Measurements from ENCODE around the gene PPP1R12C.
"Not testable (repeated sequence)": the region's sequence is repeated elsewhere in the genome, so short reads cannot be mapped to it uniquely, and the experiment has no call there.

Gene PPP1R12C

DNA sequence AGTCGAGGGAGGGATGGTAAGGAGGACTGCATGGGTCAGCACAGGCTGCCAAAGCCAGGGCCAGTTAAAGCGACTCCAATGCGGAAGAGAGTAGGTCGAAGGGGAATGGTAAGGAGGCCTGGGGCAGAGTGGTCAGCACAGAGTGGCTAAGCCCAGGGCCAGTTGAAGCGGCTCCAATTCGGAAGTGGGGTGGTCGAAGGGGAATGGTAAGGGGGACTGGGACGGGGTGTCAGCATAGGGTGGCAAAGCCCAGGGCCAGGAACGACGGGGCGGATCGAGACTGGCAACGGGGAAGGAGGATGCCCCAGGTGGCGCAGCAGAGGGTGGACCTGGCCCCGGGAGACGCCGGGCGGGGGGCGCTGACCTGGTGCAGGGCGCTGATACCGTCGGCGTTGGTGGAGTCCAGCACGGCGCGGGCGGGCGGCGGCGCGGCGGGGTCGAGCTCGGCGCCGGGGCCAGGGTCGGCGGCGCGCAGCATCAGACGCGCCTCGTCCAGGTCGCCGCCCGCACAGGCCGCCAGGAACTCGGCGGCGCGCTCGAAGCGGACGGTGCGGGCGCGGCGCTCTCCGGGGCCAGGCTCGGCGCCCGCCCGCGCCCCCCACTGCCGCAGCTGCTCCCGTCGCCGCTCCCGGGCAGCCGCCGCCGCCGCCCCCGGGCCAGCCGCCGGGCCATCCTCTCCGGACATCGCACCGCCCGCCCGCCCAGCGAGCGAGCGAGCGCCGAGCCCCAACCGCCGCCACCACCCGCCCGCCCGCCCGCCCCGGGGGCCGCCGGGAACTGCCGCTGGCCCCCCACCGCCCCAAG, at the start of gene PPP1R12C:
TSS of gene PPP1R12C (minus strand) at position 779 of the 804 bp plus-strand sequence. CDS start at position 685, 94 bp downstream.
- DNase-seq: no peak

DNA sequence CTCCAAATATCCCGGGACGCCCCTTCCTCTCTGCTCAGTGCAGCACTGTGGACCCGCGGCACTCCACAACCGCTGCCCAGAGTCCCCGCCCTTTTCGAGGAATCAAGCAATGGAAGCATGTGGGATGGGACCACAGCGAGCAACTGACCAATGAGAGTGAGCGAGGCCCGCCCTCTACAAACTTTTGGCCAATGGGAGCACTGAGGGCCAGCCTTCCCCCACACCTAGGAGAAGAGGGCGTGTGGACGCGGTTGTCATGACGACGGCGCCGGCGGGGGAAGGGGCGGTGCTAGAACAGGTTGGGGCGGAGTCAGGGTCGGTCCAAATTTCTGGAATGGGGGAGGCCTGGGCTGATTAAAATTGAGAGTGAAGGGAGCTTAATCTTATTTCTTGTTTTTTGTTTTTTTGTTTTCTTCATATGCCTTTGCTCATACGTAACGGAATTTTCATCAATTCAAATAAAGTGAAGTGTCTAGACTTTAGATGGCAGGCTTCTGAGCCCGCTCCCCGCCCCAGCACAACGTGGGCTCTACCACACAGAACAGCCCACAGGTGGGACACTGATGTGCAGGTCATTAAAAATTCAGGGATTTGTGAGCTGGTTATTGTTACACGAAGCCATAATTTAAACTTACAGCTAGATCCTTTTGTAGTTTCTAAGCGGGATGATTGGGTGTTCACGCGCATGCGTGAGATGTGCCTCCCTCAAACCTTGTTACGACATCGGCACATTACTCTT, 49.3 kb upstream of the PPP1R12C start, which contains the start of gene DNAAF3:
TSS of gene DNAAF3 (minus strand) at position 84 of the 739 bp plus-strand sequence. CDS start 200 bp downstream, outside the sequence.
- DNase-seq: peak; percentile 81 to 84

DNA sequence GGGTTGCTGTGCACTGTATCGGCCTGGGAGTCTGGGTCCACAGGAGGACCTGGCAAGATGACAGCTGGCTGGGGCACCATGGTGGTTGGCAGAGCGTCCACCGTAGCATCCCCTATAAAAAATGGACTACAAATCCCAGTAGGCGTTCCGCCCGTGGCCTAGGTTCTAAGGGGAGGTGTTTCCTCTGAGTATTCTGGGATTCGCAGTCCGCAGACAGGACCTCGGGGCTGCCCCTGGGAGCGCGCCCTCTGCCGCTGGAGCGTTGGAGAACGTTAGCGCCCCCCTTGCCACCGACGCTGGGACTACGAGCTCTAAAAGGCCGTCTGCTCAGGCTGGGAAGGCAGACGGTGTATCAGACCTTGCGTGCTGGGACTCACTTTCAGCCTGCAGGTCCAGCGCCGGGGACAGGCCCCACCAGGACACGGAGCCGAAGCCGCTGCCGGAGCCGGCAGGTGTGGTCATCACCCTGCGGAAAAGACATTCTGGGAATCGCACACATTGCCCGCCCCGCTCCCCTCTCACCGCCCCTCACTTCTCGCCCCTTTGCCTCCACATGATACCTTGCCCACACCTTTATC, 48.6 kb upstream of the PPP1R12C start:
- DNase-seq: peak; percentile 61 to 64

DNA sequence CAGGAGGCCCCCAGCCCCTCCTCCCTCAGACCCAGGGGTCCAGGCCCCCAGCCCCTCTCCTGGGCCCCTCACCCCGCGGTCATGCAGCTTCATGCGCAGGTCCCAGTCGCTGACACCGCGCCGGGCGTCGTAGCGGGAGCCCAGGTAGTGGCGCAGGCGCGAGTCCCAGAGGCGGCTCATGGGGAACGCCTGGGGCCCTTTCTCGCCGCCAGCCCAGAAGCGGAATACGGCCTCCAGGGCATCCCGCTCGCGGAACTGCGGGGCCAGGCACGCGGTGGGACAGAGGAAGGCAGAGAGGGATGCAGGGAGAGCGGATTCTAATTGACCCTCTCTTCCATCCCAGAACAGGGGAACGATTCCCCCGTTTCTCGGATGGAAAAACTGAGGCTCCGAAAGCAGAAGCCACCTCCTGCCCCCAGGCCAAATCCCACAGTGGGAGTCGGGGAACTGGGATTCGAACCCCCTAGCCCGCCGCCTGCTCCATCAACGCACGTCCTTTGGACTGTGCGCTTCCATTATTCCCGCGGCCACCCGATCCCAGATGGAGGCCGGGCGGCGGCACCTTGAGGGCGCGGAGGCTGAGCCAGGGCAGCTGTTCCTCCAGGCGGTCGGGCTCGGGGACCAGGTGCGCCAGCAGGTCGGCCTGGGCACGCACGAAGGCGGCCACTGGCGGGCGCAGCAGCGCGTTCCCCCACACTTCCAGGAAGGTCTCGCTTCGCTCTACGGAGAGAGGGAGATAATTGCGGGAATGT, 44.3 kb upstream of the PPP1R12C start:
- no peak for DNase-seq

DNA sequence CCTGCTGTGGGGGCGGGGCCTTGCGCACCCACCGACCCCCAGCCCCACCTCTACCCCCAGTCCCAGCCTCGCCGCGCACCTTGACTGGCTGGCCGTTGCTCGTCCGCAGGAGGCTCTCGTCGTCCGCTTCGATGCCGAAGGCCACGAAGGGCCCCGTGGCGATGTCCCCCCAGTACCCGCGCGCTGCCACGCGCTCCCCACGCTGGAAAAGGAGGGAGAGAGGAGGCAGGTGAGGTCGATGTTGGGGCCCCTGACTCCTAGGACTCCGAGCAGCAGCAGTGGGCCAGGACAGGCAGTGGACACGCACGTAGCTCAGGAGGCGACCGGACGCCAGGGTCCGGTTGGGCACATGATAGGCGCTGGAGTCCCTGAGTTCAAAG, 43.5 kb upstream of the PPP1R12C start:
- no peak for DNase-seq

DNA sequence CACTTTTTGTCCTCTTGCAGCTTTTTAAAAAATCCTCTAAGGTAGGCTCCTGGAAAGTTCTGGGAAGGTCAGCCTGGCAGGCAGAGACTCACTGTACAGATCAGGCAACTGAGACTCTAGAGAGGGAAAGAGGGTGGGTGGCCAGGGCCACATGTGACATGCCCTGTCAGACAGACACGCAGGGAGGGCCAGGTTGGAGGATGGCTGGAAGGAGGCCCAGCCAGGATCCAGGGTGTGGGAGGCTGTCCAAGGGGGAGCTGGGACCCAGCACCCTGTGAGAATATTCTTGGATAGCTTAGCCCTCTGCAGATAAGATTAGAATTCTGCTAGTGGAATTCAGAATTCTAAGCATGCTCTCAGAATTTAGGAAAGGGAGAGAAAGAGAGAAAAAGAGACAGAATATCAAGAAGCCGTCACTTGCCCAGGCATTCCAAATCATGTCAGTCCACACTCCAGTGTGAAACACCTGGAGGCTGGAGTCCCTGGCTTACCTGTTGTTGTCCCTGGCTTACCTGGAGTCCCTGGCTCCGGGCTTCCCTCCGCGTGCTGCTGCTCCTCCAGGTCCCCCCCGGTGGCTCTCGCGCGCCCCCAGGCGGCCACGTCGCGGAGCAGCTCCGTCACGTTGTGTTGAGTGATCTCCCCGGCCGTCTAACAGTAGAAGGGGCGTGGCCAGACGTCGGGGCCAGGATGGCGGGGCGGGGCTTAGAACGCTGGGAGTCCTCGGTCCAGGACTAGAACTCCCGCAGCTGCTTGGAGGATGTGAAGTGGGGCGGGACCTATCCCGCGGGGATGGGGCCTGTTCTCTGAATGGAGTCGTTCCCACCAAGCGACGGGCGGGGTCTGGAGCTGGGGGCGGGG, 42.9 kb upstream of the PPP1R12C start:
- DNase-seq: peak; percentile 87 to 89

DNA sequence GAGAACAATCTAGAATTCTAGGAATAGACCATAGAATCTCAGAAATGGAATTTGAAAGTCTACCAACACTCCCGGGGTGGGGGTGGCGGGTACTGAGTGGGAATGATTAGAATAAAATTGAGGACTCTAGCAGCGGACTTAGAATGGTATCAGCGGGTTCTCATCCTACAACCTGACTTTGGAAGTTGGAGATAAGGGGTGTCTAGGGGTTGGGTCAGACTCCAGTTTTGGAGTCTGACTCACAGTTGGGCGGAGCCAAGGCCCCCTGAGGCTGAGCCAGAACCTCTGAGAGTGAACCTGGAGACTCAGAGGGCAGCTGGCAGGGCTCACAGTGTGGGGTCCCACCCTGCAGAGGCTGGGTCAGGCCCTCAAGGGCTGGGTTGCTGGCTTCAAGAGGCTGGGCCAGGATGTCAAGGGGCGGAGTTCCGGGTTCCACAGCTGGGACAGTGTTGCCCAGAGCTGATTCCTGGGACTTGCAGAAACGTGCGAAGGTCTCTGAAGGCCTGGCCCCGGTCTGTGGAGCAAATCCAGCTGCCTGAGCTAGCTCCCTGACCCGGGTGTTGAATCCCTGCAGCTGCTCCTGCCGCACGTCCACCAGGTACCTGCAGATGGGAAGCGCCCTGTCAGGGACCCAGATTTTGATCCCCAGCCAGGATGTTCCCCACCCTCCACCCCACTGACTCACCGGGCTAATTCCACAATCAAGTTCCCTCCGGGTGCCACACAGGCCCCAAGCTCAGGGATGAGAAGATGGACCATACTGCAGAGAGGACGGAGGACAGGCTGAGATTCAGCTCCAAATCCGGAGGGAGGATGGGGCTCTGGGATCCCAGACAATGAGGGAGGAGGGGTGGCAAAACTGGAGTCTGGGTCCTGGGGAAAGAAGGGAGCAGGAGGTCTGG, 41.7 kb upstream of the PPP1R12C start:
- DNase-seq: no peak

DNA sequence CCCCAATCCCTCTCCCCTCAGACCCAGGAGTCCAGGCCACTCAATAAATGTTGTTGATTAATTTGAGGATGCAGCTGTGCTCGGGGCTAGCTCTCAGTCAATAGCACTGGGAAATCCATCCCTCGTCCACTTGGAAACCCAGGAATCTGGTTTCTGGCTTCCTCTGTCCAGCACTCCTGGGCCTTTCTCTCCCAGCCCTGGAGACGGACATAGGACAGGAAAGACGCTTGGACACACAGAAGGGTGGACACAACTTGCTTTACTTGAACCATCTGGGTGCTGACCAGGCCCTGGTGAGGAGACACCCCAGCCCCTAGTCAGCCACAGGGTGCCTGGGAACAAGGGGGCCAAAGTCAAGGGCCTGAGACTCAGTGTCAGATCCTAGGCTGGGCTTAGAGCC, 41.0 kb upstream of the PPP1R12C start:
- DNase-seq: no peak

DNA sequence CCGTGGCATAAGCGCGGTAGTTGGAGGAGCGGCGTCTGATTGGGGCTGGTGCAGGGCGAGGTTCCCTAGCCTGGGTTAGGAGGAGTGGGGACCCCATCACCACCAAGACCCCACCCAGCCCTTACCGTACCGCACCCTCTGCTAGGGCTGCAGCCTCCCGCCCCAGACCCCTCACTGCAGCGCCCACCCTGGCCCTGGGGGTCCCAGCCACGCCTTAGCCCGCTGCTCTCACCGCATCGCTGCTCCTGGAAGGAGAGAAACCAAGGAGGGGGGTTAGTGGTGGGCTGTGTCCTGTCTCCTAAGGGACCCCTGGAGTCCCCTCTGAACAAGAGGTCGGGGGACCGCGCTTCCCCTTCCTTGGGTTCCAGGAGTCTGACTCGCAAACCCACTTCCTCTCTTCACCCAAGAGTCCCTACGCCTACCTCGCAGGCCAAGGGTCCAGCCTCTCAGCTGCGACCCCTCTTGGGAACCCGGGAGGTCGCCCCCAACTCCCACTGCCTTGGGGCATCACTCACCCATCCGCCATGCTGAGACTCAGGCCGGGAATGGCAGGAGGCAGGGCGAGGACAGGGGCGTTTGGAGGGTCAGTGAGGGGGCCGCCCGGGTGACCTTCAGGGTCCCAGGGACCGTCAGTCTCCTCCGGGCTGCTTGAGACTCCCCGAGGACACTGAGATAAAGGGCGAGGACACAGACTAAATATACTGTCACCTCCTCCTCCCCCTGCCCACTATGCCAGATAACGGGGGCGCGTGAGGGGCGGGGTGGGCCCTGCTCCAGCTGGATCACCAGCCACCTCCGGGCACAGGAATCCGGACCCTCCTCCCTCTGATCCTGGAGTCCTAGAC, 39.8 kb upstream of the PPP1R12C start, which contains the start of gene TNNI3:
TSS of gene TNNI3 (minus strand) at position 669 of the 845 bp plus-strand sequence. CDS start at position 526, 143 bp downstream.
- no peak for DNase-seq

DNA sequence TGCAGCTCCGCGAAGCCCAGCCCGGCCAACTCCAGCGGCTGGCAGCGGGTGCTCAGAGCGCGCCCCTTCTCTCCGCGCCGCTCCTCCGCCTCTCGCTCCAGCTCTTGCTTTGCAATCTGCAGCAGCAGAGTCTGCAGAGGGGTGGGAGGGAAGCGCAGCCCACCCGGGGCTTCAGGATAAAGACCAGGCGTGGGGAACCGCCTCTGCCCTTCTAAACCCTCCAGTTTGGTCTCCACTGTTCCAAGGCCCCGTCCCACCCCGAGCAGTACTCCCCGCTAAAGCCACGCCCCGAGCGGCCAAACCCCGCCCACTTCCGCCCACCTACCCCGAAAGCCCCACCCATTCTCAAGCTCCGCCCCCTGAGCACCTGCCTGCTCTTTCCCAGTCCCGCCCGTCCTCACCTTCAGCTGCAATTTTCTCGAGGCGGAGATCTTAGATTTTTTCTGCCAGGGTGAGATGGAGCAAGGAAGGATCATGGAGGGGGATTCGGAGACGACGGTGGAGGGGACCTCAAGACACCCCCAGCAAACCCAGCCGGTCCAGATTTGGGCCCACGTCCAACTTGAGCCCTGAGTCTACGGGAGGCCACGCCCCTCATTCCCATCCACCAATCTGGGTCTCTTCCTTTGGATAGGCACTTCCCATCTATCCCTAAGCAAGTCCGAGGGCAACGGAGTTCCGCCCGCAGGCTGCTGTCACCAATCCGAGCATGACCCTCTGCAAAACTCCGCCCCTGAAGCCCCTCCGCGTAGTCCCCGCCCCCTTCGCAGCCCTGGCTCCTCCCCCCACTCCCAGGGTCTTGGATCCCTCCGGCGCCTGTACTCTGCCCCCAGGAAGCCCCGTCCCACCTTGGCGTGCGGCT, 39.0 kb upstream of the PPP1R12C start:
- peak; percentile 24 to 44 for DNase-seq

DNA sequence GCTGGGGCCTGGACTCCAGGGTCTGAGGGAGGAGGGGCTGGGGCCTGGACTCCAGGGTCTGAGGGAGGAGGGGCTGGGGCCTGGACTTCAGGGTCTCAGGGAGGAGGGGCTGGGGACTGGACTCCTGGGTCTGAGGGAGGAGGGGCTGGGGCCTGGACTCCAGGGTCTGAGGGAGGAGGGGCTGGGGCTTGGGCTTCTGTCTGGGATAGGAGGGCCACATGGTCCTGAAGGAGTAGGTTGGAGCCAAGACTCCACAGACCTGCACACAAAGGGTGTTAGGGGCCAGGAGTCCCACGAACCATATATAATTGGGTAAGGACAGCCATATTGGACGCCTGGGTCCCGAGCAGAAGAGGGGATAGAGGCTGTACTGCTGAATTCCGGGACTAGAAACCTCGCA, 38.3 kb upstream of the PPP1R12C start:
- DNase-seq: not testable (repeated sequence)

DNA sequence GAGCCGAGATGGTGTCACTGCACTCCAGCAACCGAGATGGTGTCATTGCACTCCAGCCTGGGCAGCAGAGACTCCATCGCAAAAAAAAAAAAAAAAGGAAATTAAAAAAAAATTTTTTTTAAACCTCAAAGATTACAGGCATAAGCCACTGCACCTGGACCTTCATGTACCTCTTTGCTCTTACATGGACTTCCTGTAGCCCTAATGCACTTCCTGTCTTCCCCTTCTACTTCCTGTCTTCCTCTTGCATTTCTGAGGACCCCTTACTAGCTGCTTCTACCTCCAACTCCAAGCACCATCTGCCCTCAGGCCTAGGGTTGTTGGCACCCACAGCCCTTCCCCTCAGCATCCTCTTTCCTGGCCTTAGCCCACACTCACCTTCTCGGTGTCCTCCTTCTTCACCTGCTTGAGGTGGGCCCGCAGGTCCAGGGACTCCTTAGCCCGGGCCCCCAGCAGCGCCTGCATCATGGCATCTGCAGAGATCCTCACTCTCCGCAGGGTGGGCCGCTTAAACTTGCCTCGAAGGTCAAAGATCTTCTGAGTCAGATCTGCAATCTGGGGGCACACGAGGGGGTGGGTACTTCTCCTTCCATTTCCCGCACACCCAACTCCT, 36.3 kb upstream of the PPP1R12C start:
- no peak for DNase-seq

DNA sequence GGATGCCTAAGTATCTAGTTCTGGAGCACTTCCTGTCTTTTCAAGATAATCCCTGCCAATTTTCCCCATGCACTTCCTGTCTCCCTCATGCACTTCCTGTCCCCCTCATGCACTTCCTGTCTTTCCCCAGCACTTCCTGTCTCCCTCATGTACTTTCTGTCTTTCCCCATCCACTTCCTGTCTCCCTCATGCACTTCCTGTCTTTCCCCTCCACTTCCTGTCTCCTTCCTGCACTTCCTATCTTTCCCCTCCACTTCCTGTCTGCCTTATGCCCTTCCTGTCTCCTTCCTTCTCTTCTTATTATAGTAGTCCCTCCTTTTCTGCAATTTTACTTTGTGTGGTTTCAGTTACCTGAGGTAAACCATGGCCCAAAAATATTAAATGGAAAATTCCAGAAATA, 34.6 kb upstream of the PPP1R12C start:
- DNase-seq: no peak

DNA sequence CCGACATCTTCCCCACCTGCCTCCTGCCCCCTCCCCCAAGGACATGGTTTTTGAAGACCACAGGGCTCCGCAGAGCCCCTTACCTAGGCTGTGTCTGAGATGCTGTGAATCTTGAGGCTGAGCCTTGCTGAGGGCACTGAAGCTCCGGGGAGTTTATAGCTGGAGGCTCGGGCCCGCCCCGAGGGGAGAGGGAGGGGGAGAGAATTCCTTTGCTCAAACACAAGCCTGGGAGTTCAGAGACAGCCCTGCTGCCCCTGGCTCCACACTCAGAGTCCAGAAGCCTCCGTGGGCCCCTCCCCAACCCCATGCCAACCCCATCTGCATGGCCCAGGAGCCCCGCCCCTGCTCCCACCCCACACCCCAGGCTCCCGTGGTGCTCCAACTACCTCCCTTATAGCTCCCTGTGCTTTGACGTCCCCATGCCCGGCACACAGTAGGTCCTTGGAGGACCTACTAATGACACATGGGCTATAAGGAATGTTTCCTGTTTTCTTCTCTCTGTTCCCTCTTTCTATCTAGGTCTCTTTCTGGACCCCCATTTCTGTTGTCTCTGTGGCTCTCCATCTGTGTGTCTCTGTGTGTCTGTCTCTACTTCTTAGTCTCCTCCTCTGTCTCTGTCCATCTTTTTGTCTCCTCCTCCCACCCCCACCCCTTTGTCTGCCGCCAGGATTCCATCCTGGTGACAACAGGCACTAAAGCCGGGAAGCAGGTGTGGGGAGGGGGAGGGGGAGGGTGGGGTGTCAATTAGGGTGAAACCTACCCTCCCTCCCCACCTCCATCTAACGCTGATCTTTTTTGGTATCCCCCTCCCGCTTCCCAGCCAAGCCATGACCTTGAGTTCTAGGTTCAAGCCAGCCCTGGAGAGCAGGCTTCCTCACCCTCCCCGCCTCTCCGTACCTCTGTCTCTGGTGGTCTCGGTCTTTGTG, 31.9 kb upstream of the PPP1R12C start, which contains the start of gene TNNT1:
TSS of gene TNNT1 (minus strand) at position 129 of the 926 bp plus-strand sequence. CDS start 2,049 bp downstream, outside the sequence.
- DNase-seq: no peak

DNA sequence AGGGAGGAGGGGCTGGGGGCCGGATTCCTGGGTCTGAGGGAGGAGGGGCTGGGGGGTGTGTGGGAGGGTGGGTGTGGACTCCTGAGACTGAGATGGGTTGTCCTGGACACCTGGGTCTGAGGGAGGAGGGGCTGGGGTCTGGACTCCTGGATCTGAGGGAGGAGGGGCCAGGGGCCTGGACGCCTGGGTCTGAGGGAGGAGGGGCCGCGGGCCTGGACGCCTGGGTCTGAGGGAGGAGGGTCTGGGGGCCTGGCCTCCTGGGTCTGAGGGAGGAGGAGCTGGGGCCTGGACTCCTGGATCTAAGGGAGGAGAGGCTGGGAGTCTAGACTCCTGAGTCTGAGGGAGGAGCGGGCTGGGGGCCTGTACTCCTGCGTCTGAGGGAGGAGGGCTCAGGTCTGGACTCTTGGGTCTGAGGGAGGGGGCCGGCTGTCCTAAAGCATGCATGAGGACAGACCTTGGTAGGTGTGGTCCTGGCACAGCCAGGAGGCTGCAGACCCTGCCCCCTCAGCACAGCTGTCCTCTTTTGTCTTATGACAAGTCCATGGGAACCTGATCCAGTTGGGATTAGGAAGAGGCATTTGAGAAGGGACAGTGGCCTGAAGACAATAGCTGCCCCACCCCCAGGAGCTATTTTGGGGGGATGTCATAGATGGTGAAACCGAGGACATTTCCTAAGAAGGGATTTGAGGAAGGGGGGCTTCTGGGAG, 30.3 kb upstream of the PPP1R12C start:
- no peak for DNase-seq

DNA sequence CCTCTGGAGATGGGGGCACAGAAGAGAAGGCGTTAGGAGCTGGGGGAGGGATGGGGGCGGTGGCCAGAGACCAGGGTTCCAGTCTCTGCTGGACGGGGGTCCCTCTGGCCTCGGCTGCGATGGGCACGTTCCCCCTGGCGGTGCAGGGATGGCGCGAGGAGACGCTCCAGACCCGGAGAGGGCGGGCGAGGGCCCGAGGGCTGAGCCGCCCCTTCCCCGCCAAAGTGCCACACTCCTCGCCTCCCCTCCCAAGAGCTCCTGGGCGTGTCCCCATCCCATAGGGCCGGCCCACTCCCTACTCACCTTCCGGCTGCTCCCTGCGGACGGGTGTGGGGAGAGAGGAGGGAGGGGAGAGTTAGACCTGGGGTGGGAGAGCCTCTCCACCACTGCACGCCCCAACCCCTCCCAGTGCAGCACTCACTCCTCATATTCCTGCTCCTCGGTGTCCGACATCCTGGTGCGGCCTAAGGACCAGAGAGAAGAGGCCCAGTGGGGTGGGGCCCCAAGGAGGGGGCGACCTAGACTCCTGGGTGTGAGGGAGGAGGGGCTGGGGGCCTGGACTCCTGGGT, 29.4 kb upstream of the PPP1R12C start:
- no peak for DNase-seq
